HCT116 (cell line): ENCODE data around the gene TMEM62. TPM values are rescaled to one million over a fixed set of nuclear protein-coding genes. Genes with fewer than 3 reads are reported as not detected.

Experiments used
- ATAC-seq: fragments of 200-7000 bp; cut with Tn5 transposase; 2 replicates; pipeline ENCODE4 v1.9.1; 2020; ENCODE audit warnings: mild to moderate bottlenecking, moderate library complexity
- BruUV-seq: library from RNA; stranded (reverse); fragments of 400-500 nt; replicated peaks from 2 replicates; lab custom pipeline; 2021; lab: Mats Ljungman, UMichigan
- CTCF ChIA-PET: fragments of 300-600 bp; sonication (Branson Sonifier 250); formaldehyde crosslinking; loops from one replicate; lab custom pipeline; 2021; ENCODE audit warnings: antibody characterized with exemption; lab: Charles Lee
- POLR2A ChIA-PET: fragments of 300-600, 350-600 bp; sonication (Branson Sonifier 250); formaldehyde crosslinking; loops from one replicate; lab custom pipeline; 2021; ENCODE audit warnings: antibody characterized with exemption; lab: Charles Lee
- RAD21 ChIA-PET, 2 experiments: fragments of 300-600 bp; sonication (Branson Sonifier 250); formaldehyde crosslinking; loops; one replicate each; lab custom pipeline; 2023; ENCODE audit warnings: low total read pairs in 2 of 2; ENCODE audit not compliant: uncharacterized antibody in 2 of 2, unreplicated experiment in 2 of 2, low non-redundant PET in 1 of 2; lab: Charles Lee
- DNase-seq: peaks from one replicate; pipeline ENCODE4 v3.0.0-alpha.2; 2010; ENCODE audit warnings: low read depth, low spot score
- H2AFZ ChIP-seq: fragments of 200-600 bp; shearing (Covaris generic), sonication (generic); 2 replicates; pipeline ENCODE4 v1.6.1; 2017; ENCODE audit warnings: low read depth, mixed run types, mixed read lengths, antibody characterized with exemption, low read length; ENCODE audit not compliant: poor library complexity, severe bottlenecking
- H3K27ac ChIP-seq: 2 replicates; pipeline ENCODE4 v1.5.1; 2012; ENCODE audit warnings: low read depth, low read length
- H3K27me3 ChIP-seq: fragments of 200-600 bp; sonication (generic); 2 replicates; pipeline ENCODE4 v1.6.1; 2016; ENCODE audit warnings: mixed run types, low read length, mixed read lengths; ENCODE audit not compliant: insufficient read depth
- H3K36me3 ChIP-seq, 2 experiments: fragments of 200-500 bp in 1 of 2; fragments of 200-600 bp in 1 of 2; sonication (Bioruptor generic) in 1 of 2; sonication (generic) in 1 of 2; 2 replicates each; pipeline versions ENCODE4 v1.5.1 to v1.6.1; 2014 to 2016; ENCODE audit warnings: low read length in 2 of 2, inconsistent platforms in 1 of 2, mixed read lengths in 1 of 2, mixed run types in 1 of 2; ENCODE audit not compliant: insufficient read depth in 2 of 2, control insufficient read depth in 1 of 2
- H3K4me1 ChIP-seq, 2 experiments: fragments of 200-600 bp in 1 of 2; sonication (generic) in 1 of 2; 2 replicates each; pipeline versions ENCODE4 v1.5.1 to v1.6.1; 2012 to 2017; ENCODE audit warnings: low read length in 2 of 2, inconsistent platforms in 1 of 2, mild to moderate bottlenecking in 1 of 2, mixed read lengths in 1 of 2, mixed run types in 1 of 2, moderate library complexity in 1 of 2; ENCODE audit not compliant: insufficient read depth in 2 of 2, control insufficient read depth in 1 of 2
- H3K4me2 ChIP-seq: fragments of 200-600 bp; sonication (generic); 2 replicates; pipeline ENCODE4 v1.6.1; 2017; ENCODE audit warnings: mixed run types, low read length, mixed read lengths
- H3K4me3 ChIP-seq, 2 experiments: fragments of 200-600 bp in 1 of 2; sonication (generic) in 1 of 2; replicated peaks in 1 of 2; 2 replicates each; pipeline ENCODE4 v1.5.1; 2011 to 2016; ENCODE audit warnings: low read length in 2 of 2, control low read depth in 1 of 2, low read depth in 1 of 2, mild to moderate bottlenecking in 1 of 2, mixed read lengths in 1 of 2, mixed run types in 1 of 2
- H3K79me2 ChIP-seq: fragments of 200-600 bp; sonication (generic); 2 replicates; pipeline ENCODE4 v1.6.1; 2017; ENCODE audit warnings: mild to moderate bottlenecking, mixed run types, low read length, moderate library complexity, mixed read lengths; ENCODE audit not compliant: insufficient read depth
- H3K9ac ChIP-seq: fragments of 200-600 bp; sonication (generic); 2 replicates; pipeline ENCODE4 v1.6.1; 2016; ENCODE audit warnings: low read length, mixed read lengths
- H3K9me2 ChIP-seq: fragments of 200-600 bp; sonication (generic), shearing (Covaris generic); 2 replicates; pipeline ENCODE4 v1.6.1; 2017; ENCODE audit warnings: mixed run types, mild to moderate bottlenecking, moderate library complexity; ENCODE audit not compliant: insufficient read depth
- H3K9me3 ChIP-seq, 2 experiments: fragments of 200-500 bp in 1 of 2; fragments of 200-600 bp in 1 of 2; sonication (Bioruptor generic) in 1 of 2; sonication (generic) in 1 of 2; 2 replicates each; pipeline ENCODE4 v1.6.1; 2014 to 2017; ENCODE audit warnings: low read length in 2 of 2, mixed read lengths in 2 of 2, inconsistent platforms in 1 of 2, low read depth in 1 of 2, mild to moderate bottlenecking in 1 of 2, mixed run types in 1 of 2, moderate library complexity in 1 of 2; ENCODE audit not compliant: control insufficient read depth in 1 of 2, insufficient read depth in 1 of 2
- H4K20me1 ChIP-seq: fragments of 200-600 bp; sonication (generic), shearing (Covaris generic); 2 replicates; pipeline ENCODE4 v1.6.1; 2017; ENCODE audit warnings: mixed run types, mild to moderate bottlenecking, moderate library complexity; ENCODE audit not compliant: insufficient read depth
- ELF1 ChIP-seq: IDR thresholded peaks from 2 replicates; pipeline ENCODE4 v1.6.1; 2012; ENCODE audit warnings: low read depth, borderline replicate concordance
- EZH2phosphoT487 ChIP-seq: fragments of 200-600 bp; IDR thresholded peaks from 2 replicates; pipeline ENCODE4 v1.6.1; 2018; ENCODE audit warnings: antibody characterized with exemption, borderline replicate concordance
- FOSL1 ChIP-seq: IDR thresholded peaks from 2 replicates; pipeline ENCODE4 v1.6.1; 2012; ENCODE audit warnings: low read depth
- JUND ChIP-seq: IDR thresholded peaks from 2 replicates; pipeline ENCODE4 v1.6.1; 2012
- MAX ChIP-seq: IDR thresholded peaks from 2 replicates; pipeline ENCODE4 v1.6.1; 2012
- SRF ChIP-seq: IDR thresholded peaks from 2 replicates; pipeline ENCODE4 v1.6.1; 2012; ENCODE audit warnings: low read depth
- ZNF274 ChIP-seq: fragments of 200-500 bp; sonication (Bioruptor generic); IDR thresholded peaks from 2 replicates; pipeline ENCODE4 v1.6.1; 2014; ENCODE audit warnings: mild to moderate bottlenecking, low read depth, low read length, inconsistent platforms
- intact Hi-C: fragments of 100-400 bp; cut with micrococcal nuclease; formaldehyde crosslinking; loops from 2 replicates; pipeline ENCODE4 v1.10.0; 2022
- total RNA-seq: library from RNA; stranded (reverse); gene quantifications from one replicate; pipeline ENCODE4 v1.2.1, GENCODE V29; 2021; ENCODE audit not compliant: unreplicated experiment

Gene TMEM62
- total RNA-seq, 1 experiment from 2014 or later = 8.8 TPM

GRCh38 chr15:43133430-43134156 lies at the start of gene TMEM62 (continued):
- TF ChIP-seq ZNF274 = no peak
- TF ChIP-seq FOSL1 = no peak
- TF ChIP-seq ELF1 = peak; percentile 24
- no peak for TF ChIP-seq JUND
- peak; percentile 44; the same call in 1 of the 2 replicates for TF ChIP-seq MAX
- TF ChIP-seq, all 23 proteins: peak for 7

- CTCF ChIA-PET = no interaction called here
- H3K36me3 ChIP-seq = peaks cover 6 to 18% of the 10 kb centered on the region in 2 experiments; a peak in 2 of 4 replicates
- intact Hi-C loops = no loop called here
- TF ChIP-seq SRF = no peak
- TF ChIP-seq EZH2phosphoT487 = no peak
- no peak for ATAC-seq
- H3K27me3 ChIP-seq = no peaks in the 10 kb centered on the region
- no peak overlapping the region for H3K27ac ChIP-seq
- H2AFZ ChIP-seq = no peak overlapping the region
- no peak overlapping the region for H3K9ac ChIP-seq
- POLR2A ChIA-PET = no interaction called here
- no peaks in the 10 kb centered on the region for H3K9me3 ChIP-seq
- RAD21 ChIA-PET = no interaction called here
- H3K79me2 ChIP-seq = peaks cover 21% of the 10 kb centered on the region
- no peaks in the 10 kb centered on the region for H3K9me2 ChIP-seq
- no peak overlapping the region for H3K4me2 ChIP-seq
- H3K4me1 ChIP-seq = no peaks in the 10 kb centered on the region
- no peak for DNase-seq
- no peaks in the 10 kb centered on the region for H4K20me1 ChIP-seq
- BruUV-seq = no TSS peak
- H3K4me3 ChIP-seq = no peak overlapping the region
These were observed 47.5 kb upstream of the TMEM62 start for GRCh38 chr15:43085921-43086320.

DNA sequence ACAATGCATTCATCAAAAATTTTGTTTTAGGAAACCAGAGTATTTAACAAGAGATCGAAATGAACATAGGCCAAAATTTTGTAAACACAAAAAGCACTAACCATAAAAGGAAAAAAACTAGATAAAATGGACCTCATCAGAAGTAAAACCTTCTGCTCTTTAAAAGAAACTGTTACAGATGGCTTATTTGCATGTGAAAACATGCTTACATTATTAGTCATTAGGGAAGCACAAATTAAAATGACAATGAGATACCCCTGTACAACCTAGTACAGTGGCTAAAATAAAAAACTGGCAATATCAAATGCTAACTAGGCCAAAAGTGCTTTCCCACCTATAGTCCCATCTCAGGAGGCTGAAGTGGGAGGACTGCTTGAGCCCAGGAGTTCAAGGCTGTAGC lies 46.8 kb upstream of the TMEM62 start:
- ChIA-PET RAD21 (no interaction called here), CTCF (no interaction called here), POLR2A (no interaction called here)
- H3K9me2 ChIP-seq = no peaks in the 10 kb centered on the region
- intact Hi-C loops = no loop called here
- no peak overlapping the region for H3K27ac ChIP-seq
- H3K4me3 ChIP-seq = no peak overlapping the region
- no peaks in the 10 kb centered on the region for H3K27me3 ChIP-seq
- no TSS peak for BruUV-seq
- H3K36me3 ChIP-seq = peaks cover 6 to 14% of the 10 kb centered on the region in 2 experiments; a peak in 2 of 4 replicates
- DNase-seq (no peak), ATAC-seq (no peak)
- H4K20me1 ChIP-seq = no peaks in the 10 kb centered on the region
- no peak for TF ChIP-seq ZNF274
- H3K9me3 ChIP-seq = no peaks in the 10 kb centered on the region
- H2AFZ ChIP-seq = no peak overlapping the region
- H3K4me1 ChIP-seq = no peaks in the 10 kb centered on the region
- no peak overlapping the region for H3K9ac ChIP-seq
- H3K79me2 ChIP-seq = peaks cover 27% of the 10 kb centered on the region
- H3K4me2 ChIP-seq = no peak overlapping the region
